A549 (cell line): Measurements from ENCODE around the gene IQCB1. TPM values are rescaled to one million over a fixed set of nuclear protein-coding genes. Genes with fewer than 3 reads are reported as not detected.

Source experiments
- ATAC-seq, 2 experiments: fragments of 200-7000 bp in 1 of 2; fragments of >200 bp in 1 of 2; cut with Nextera tagmentation in 1 of 2; cut with Tn5 transposase in 1 of 2; 3 replicates each; pipeline versions ENCODE4 v1.8.0 to v1.9.1; 2018 to 2020; ENCODE audit warnings: mild to moderate bottlenecking in 1 of 2, moderate library complexity in 1 of 2
- CTCF ChIA-PET: fragments of 300-600 bp; sonication (Branson Sonifier 250); formaldehyde crosslinking; extraction: SDS; loops from one replicate; lab custom pipeline; 2021; ENCODE audit warnings: antibody characterized with exemption, inconsistent platforms; lab: Yijun Ruan, JAX
- POLR2A ChIA-PET: fragments of 350-600 bp; formaldehyde crosslinking; extraction: SDS; loops from one replicate; lab custom pipeline; 2021; ENCODE audit warnings: antibody characterized with exemption, inconsistent platforms; lab: Yijun Ruan, JAX
- DNase-seq, 2 experiments: peaks; one replicate each; pipeline versions ENCODE4 v3.0.0 to v3.0.0-alpha.2; 2011 to 2016; ENCODE audit warnings: low read depth in 1 of 2, low spot score in 1 of 2
- FAIRE-seq: peaks from 2 replicates; lab custom pipeline; 2011; peaks lifted over from hg19 to GRCh38; lab: Jason Lieb, UNC
- H3K27ac ChIP-seq, 2 experiments: fragments of >200 bp; sonication (Bioruptor Twin); formaldehyde crosslinking; 3 replicates each; pipeline ENCODE4 v1.5.1; 2016 to 2017
- H3K4me1 ChIP-seq: fragments of >200 bp; sonication (Bioruptor Twin); formaldehyde crosslinking; 3 replicates; pipeline ENCODE4 v1.6.1; 2016
- H3K4me2 ChIP-seq: fragments of >200 bp; sonication (Bioruptor Twin); formaldehyde crosslinking; 3 replicates; pipeline ENCODE4 v1.6.1; 2016
- H3K4me3 ChIP-seq: fragments of >200 bp; sonication (Bioruptor Twin); formaldehyde crosslinking; 3 replicates; pipeline ENCODE4 v1.5.1; 2016
- H3K9me3 ChIP-seq: fragments of >200 bp; sonication (Bioruptor Twin); formaldehyde crosslinking; 3 replicates; pipeline ENCODE4 v1.6.1; 2016
- CHD2 ChIP-seq: fragments of 150-350 bp; IDR thresholded peaks from 2 replicates; pipeline ENCODE4 v1.6.1; 2014; ENCODE audit warnings: low read length; ENCODE audit not compliant: partially characterized antibody
- EHMT2 ChIP-seq: fragments of 200-600 bp; sonication (generic); IDR thresholded peaks from 2 replicates; pipeline ENCODE4 v1.6.1; 2016; ENCODE audit warnings: antibody characterized with exemption, low read depth, mild to moderate bottlenecking, moderate library complexity
- EP300 ChIP-seq, 2 experiments: fragments of >200 bp; sonication (Bioruptor Twin); formaldehyde crosslinking; IDR thresholded peaks; 2 replicates in 1 of 2; 3 replicates in 1 of 2; pipeline ENCODE4 v1.6.1; 2016 to 2017
- ESRRA ChIP-seq: fragments of 150-350 bp; IDR thresholded peaks from 2 replicates; pipeline ENCODE4 v1.6.1; 2014; ENCODE audit warnings: mild to moderate bottlenecking, low read length, borderline replicate concordance
- FOSL2 ChIP-seq, 2 experiments: fragments of 450-650 bp in 1 of 2; fragments of >200 bp in 1 of 2; sonication (Bioruptor Twin) in 1 of 2; formaldehyde crosslinking; IDR thresholded peaks; 2 replicates each; pipeline versions ENCODE4 v1.5.0 to v1.6.1; 2016 to 2020; ENCODE audit warnings: mild to moderate bottlenecking in 1 of 2, moderate library complexity in 1 of 2
- FOXS1 ChIP-seq: fragments of 250-450 bp; sonication (Bioruptor Pico); IDR thresholded peaks from 2 replicates; pipeline ENCODE4 v1.5.0; 2020; ENCODE audit warnings: mild to moderate bottlenecking, moderate library complexity
- HDAC2 ChIP-seq: fragments of 200-600 bp; sonication (generic); IDR thresholded peaks from 2 replicates; pipeline ENCODE4 v1.6.1; 2016
- HEYL ChIP-seq: fragments of 250-450 bp; sonication (Bioruptor Pico); IDR thresholded peaks from 2 replicates; pipeline ENCODE4 v1.8.0; 2021; ENCODE audit warnings: mild to moderate bottlenecking, moderate library complexity
- HOXB13 ChIP-seq: fragments of 250-450 bp; sonication (Bioruptor Pico); IDR thresholded peaks from 2 replicates; pipeline ENCODE4 v1.5.0; 2020; ENCODE audit warnings: low read depth, mild to moderate bottlenecking, moderate library complexity
- HOXB5 ChIP-seq: fragments of 250-450 bp; sonication (Bioruptor Pico); IDR thresholded peaks from 2 replicates; pipeline ENCODE4 v1.5.0; 2020; ENCODE audit warnings: mild to moderate bottlenecking, moderate library complexity
- JUNB ChIP-seq: fragments of >200 bp; sonication (Bioruptor Twin); formaldehyde crosslinking; IDR thresholded peaks from 2 replicates; pipeline ENCODE4 v1.6.1; 2016
- MAX ChIP-seq: IDR thresholded peaks from 2 replicates; pipeline ENCODE4 v1.6.1; 2012
- NFE2L2 ChIP-seq: fragments of 150-350 bp; conservative IDR thresholded peaks from 2 replicates; pipeline ENCODE4 v1.6.1; 2014; ENCODE audit warnings: low read length
- NPAS2 ChIP-seq: fragments of 250-450 bp; sonication (Bioruptor Pico); IDR thresholded peaks from 2 replicates; pipeline ENCODE4 v1.8.0; 2022; ENCODE audit warnings: mild to moderate bottlenecking, moderate library complexity, borderline replicate concordance
- NR3C1 ChIP-seq: fragments of >200 bp; sonication (Bioruptor Twin); formaldehyde crosslinking; IDR thresholded peaks from 3 replicates; pipeline ENCODE4 v1.6.1; 2017
- PHF8 ChIP-seq: fragments of 200-600 bp; sonication (generic); IDR thresholded peaks from 2 replicates; pipeline ENCODE4 v1.6.1; 2016; ENCODE audit warnings: low read depth, mild to moderate bottlenecking, antibody characterized with exemption, moderate library complexity, borderline replicate concordance
- POLR2AphosphoS2 ChIP-seq: conservative IDR thresholded peaks from 2 replicates; pipeline ENCODE4 v1.6.1; 2012; ENCODE audit warnings: low read length, improper control_type of control experiment, inconsistent platforms
- RARB ChIP-seq: fragments of 250-450 bp; sonication (Bioruptor Pico); IDR thresholded peaks from 2 replicates; pipeline ENCODE4 v1.8.0; 2021; ENCODE audit warnings: mild to moderate bottlenecking, moderate library complexity
- RNF2 ChIP-seq: fragments of 200-600 bp; sonication (generic); IDR thresholded peaks from 2 replicates; pipeline ENCODE4 v1.6.1; 2016; ENCODE audit warnings: low read depth, mild to moderate bottlenecking, antibody characterized with exemption, moderate library complexity, borderline replicate concordance
- TP53 ChIP-seq: fragments of 250-450 bp; sonication (Bioruptor Pico); IDR thresholded peaks from 2 replicates; pipeline ENCODE4 v1.5.0; 2021; ENCODE audit warnings: mild to moderate bottlenecking, moderate library complexity
- ZC3H11A ChIP-seq: fragments of 450-650 bp; IDR thresholded peaks from 2 replicates; pipeline ENCODE4 v1.6.1; 2014; ENCODE audit warnings: antibody characterized with exemption, mild to moderate bottlenecking
- ZNF302 ChIP-seq: fragments of 250-450 bp; sonication (Bioruptor Pico); IDR thresholded peaks from 2 replicates; pipeline ENCODE4 v1.9.0; 2021; ENCODE audit warnings: inconsistent platforms, mild to moderate bottlenecking, moderate library complexity
- WGBS: methylation state at CpG from one replicate; pipeline ENCODE4 v1.1.6; 2017; ENCODE audit errors: missing lambda C conversion rate; 5-methylcytosine and 5-hydroxymethylcytosine counted together
- polyA plus RNA-seq, 4 experiments: library from polyadenylated mRNA; depleted of rRNA in 3 of 4; stranded (reverse); fragments of >200 nt; fragmentation: RNase III in 1 of 4; extraction: RNeasy Plus Mini Kit Qiagen cat#74134 plus additional on column Dnase treatment in 1 of 4; gene quantifications; 2 replicates in 3 of 4; 3 replicates in 1 of 4; pipeline ENCODE4 v1.2.3, GENCODE V29; 2011 to 2017
- TF ChIP-seq, protein P1 (sequence below): IDR thresholded peaks from 2 replicates; pipeline ENCODE4 v1.6.1; 2012; ENCODE audit warnings: low read depth, borderline replicate concordance
- TF ChIP-seq, protein P2 (sequence below): fragments of >200 bp; sonication (Bioruptor Twin); formaldehyde crosslinking; IDR thresholded peaks from 3 replicates; pipeline ENCODE4 v1.6.1; 2016
- TF ChIP-seq, protein P3 (sequence below): fragments of 250-450 bp; sonication (Bioruptor Pico); IDR thresholded peaks from 2 replicates; pipeline ENCODE4 v1.5.0; 2020; ENCODE audit warnings: low read depth, mild to moderate bottlenecking, moderate library complexity
- TF ChIP-seq, protein P4 (sequence below): fragments of >200 bp; sonication (Bioruptor Twin); formaldehyde crosslinking; IDR thresholded peaks from 3 replicates; pipeline ENCODE4 v1.5.1; 2016

The IQCB1 gene
- polyA plus RNA-seq, 2 of the 4 experiments (the other 2 are of a cell fraction): 22.1 to 34.3 TPM

DNA sequence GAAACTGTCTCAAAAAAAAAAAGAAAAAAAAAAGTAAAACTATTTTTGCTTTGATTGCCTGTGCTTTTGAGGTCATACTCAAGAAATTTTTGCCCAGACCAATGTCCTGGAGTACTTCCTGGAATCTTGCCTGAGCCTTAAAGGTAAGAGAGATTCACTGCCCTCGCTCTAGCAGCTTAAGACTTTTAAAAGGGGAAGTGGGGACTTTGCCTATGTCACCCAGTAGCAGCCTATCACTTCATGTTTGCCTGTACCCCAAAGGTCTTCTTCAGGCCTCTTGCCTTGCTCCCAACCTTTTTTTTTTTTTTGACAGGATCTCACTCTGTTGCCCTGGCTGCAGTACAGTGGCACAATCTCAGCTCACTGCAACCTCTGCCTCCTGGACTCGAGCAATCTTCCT, 66.4 kb downstream of the IQCB1 start:
- ATAC-seq (no peak), DNase-seq (no peak), FAIRE-seq (no peak)
- CTCF ChIA-PET: no interaction called here
- POLR2A ChIA-PET: no interaction called here
- no peak overlapping the region for H3K4me3 ChIP-seq
- no peak overlapping the region for H3K4me2 ChIP-seq
- WGBS: 61% methylated on average over 2 of the region's 2 CpGs
- H3K27ac ChIP-seq: no peak overlapping the region
- H3K9me3 ChIP-seq: no peaks in the 10 kb centered on the region
- TF ChIP-seq, protein P1, sequence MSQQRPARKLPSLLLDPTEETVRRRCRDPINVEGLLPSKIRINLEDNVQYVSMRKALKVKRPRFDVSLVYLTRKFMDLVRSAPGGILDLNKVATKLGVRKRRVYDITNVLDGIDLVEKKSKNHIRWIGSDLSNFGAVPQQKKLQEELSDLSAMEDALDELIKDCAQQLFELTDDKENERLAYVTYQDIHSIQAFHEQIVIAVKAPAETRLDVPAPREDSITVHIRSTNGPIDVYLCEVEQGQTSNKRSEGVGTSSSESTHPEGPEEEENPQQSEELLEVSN: no peak
- TF ChIP-seq FOSL2 (IDR thresholded peaks at IDR 0.05): no peak
- TF ChIP-seq FOSL2 (CRISPR knock-in tag; IDR thresholded peaks at IDR 0.05): no peak
- TF ChIP-seq ZC3H11A: no peak
- TF ChIP-seq ESRRA: no peak
- no peak for TF ChIP-seq FOXS1
- TF ChIP-seq POLR2AphosphoS2: no peak
- no peak for TF ChIP-seq CHD2
- H3K4me1 ChIP-seq: no peaks in the 10 kb centered on the region

DNA sequence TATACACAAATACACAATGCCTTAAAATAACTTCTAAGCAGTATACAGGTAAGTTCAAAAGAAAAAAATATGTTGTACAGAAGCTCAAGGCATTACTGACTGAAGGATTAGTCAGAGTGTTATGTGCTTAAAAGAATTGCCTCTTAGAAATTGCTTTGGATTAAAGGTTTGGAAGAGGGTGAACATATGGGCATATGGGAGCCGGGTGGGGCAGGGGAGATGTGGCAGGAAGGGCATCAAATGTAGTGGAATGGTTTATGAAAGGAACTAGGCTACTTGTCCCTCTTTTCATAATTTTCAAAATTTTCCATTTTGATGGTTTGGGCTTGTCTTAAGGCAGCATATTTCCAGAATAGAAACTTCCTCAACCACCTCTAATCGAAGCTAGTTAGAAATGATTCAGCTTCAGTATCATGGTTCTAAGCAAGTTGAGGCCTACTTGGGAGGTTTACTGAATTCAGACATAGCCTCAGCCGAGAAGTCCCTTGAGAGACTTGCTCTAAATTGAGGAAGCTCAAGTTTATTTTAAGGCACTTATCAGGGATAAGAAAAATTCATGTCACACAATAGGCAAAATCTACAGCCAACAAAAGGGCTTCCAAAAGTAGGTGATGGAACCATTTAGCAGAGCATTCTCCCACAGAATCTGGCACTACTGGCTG, 75.2 kb downstream of the IQCB1 start:
- ChIA-PET POLR2A (no interaction called here), CTCF (interaction anchor here (0.6 to 1.3 kb wide), 3 partner anchors 10 to 213 kb away, joined by 3 to 4 read pairs (median 4); no protein-coding TSS in a partner anchor)
- H3K4me1 ChIP-seq: no peaks in the 10 kb centered on the region
- TF ChIP-seq RNF2 (no peak), HEYL (no peak), JUNB (no peak), HOXB13 (CRISPR knock-in tag) (no peak), ZC3H11A (no peak), PHF8 (no peak), EHMT2 (no peak), NPAS2 (CRISPR knock-in tag) (no peak), ZNF302 (no peak), HOXB5 (CRISPR knock-in tag) (no peak), NR3C1 (no peak), RARB (CRISPR knock-in tag) (no peak), TP53 (no peak), MAX (no peak), EP300 (IDR thresholded peaks at IDR 0.05) (no peak), NFE2L2 (no peak), HDAC2 (no peak)
- TF ChIP-seq, protein P2, sequence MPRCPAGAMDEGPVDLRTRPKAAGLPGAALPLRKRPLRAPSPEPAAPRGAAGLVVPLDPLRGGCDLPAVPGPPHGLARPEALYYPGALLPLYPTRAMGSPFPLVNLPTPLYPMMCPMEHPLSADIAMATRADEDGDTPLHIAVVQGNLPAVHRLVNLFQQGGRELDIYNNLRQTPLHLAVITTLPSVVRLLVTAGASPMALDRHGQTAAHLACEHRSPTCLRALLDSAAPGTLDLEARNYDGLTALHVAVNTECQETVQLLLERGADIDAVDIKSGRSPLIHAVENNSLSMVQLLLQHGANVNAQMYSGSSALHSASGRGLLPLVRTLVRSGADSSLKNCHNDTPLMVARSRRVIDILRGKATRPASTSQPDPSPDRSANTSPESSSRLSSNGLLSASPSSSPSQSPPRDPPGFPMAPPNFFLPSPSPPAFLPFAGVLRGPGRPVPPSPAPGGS: no peak
- TF ChIP-seq, protein P3, sequence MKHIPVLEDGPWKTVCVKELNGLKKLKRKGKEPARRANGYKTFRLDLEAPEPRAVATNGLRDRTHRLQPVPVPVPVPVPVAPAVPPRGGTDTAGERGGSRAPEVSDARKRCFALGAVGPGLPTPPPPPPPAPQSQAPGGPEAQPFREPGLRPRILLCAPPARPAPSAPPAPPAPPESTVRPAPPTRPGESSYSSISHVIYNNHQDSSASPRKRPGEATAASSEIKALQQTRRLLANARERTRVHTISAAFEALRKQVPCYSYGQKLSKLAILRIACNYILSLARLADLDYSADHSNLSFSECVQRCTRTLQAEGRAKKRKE (CRISPR knock-in tag): no peak
- TF ChIP-seq, protein P4, sequence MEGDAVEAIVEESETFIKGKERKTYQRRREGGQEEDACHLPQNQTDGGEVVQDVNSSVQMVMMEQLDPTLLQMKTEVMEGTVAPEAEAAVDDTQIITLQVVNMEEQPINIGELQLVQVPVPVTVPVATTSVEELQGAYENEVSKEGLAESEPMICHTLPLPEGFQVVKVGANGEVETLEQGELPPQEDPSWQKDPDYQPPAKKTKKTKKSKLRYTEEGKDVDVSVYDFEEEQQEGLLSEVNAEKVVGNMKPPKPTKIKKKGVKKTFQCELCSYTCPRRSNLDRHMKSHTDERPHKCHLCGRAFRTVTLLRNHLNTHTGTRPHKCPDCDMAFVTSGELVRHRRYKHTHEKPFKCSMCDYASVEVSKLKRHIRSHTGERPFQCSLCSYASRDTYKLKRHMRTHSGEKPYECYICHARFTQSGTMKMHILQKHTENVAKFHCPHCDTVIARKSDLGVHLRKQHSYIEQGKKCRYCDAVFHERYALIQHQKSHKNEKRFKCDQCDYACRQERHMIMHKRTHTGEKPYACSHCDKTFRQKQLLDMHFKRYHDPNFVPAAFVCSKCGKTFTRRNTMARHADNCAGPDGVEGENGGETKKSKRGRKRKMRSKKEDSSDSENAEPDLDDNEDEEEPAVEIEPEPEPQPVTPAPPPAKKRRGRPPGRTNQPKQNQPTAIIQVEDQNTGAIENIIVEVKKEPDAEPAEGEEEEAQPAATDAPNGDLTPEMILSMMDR: no peak
- no peak overlapping the region for H3K27ac ChIP-seq
- DNase-seq: no peak
- H3K9me3 ChIP-seq: no peaks in the 10 kb centered on the region
- WGBS: 13% methylated on average over 3 of the region's 3 CpGs
- no peak for ATAC-seq
- FAIRE-seq: no peak
- no peak overlapping the region for H3K4me3 ChIP-seq
- no peak overlapping the region for H3K4me2 ChIP-seq
